Measurements from ENCODE around the gene STXBP5.

The STXBP5 gene

GRCh38 chr6:147209762-147210449 lies 5.7 kb downstream of the STXBP5 start:
- no peak for TF ChIP-seq GATA2 (IDR thresholded peaks at IDR 0.05; ENCODE audit: low read depth, low read length)

GRCh38 chr6:147211349-147211748 lies 7.1 kb downstream of the STXBP5 start:
- no peak for TF ChIP-seq GATA3 (IDR thresholded peaks at IDR 0.05; ENCODE audit: low read depth, low read length)
- TF ChIP-seq GATA2 (IDR thresholded peaks at IDR 0.05; ENCODE audit: low read depth, low read length), result no peak

- TF ChIP-seq GATA3 (IDR thresholded peaks at IDR 0.05; ENCODE audit: low read depth, low read length), result no peak
- no peak for TF ChIP-seq GATA2 (IDR thresholded peaks at IDR 0.05; ENCODE audit: low read depth, low read length)
These were observed 7.6 kb downstream of the STXBP5 start for GRCh38 chr6:147211831-147212230.

- no peak for TF ChIP-seq GATA2 (IDR thresholded peaks at IDR 0.05; ENCODE audit: low read depth, low read length)
- TF ChIP-seq GATA3 (IDR thresholded peaks at IDR 0.05; ENCODE audit: low read depth, low read length), result no peak
These were observed 8.4 kb downstream of the STXBP5 start for GRCh38 chr6:147212622-147213021.

- no peak for TF ChIP-seq GATA3 (IDR thresholded peaks at IDR 0.05; ENCODE audit: low read depth, low read length)
- TF ChIP-seq GATA2 (IDR thresholded peaks at IDR 0.05; ENCODE audit: low read depth, low read length), result no peak
These were observed 9.6 kb downstream of the STXBP5 start for GRCh38 chr6:147213772-147214171.

- TF ChIP-seq GATA3 (IDR thresholded peaks at IDR 0.05; ENCODE audit: low read depth, low read length), result no peak
- TF ChIP-seq GATA2 (IDR thresholded peaks at IDR 0.05; ENCODE audit: low read depth, low read length), result no peak
These were observed 10.3 kb downstream of the STXBP5 start for GRCh38 chr6:147214248-147215227.

GRCh38 chr6:147216915-147217314 lies 12.7 kb downstream of the STXBP5 start:
- TF ChIP-seq GATA2 (IDR thresholded peaks at IDR 0.05; ENCODE audit: low read depth, low read length) (no peak), GATA3 (IDR thresholded peaks at IDR 0.05; ENCODE audit: low read depth, low read length) (no peak)

- no peak for TF ChIP-seq GATA2 (IDR thresholded peaks at IDR 0.05; ENCODE audit: low read depth, low read length)
- TF ChIP-seq GATA3 (IDR thresholded peaks at IDR 0.05; ENCODE audit: low read depth, low read length), result no peak
These were observed 13.7 kb downstream of the STXBP5 start for GRCh38 chr6:147217840-147218404.

GRCh38 chr6:147218797-147219196 lies 14.6 kb downstream of the STXBP5 start:
- TF ChIP-seq GATA3 (IDR thresholded peaks at IDR 0.05; ENCODE audit: low read depth, low read length), result no peak

GRCh38 chr6:147219463-147219862 lies 15.2 kb downstream of the STXBP5 start:
- TF ChIP-seq GATA2 (IDR thresholded peaks at IDR 0.05; ENCODE audit: low read depth, low read length) (no peak), GATA3 (IDR thresholded peaks at IDR 0.05; ENCODE audit: low read depth, low read length) (no peak)

- TF ChIP-seq GATA2 (IDR thresholded peaks at IDR 0.05; ENCODE audit: low read depth, low read length), result no peak
- TF ChIP-seq GATA3 (IDR thresholded peaks at IDR 0.05; ENCODE audit: low read depth, low read length), result no peak
These were observed 16.1 kb downstream of the STXBP5 start for GRCh38 chr6:147220345-147220744.

GRCh38 chr6:147221739-147222138 lies 17.5 kb downstream of the STXBP5 start:
- TF ChIP-seq GATA2 (IDR thresholded peaks at IDR 0.05; ENCODE audit: low read depth, low read length) (no peak), GATA3 (IDR thresholded peaks at IDR 0.05; ENCODE audit: low read depth, low read length) (no peak)

- TF ChIP-seq GATA2 (IDR thresholded peaks at IDR 0.05; ENCODE audit: low read depth, low read length) (no peak), GATA3 (IDR thresholded peaks at IDR 0.05; ENCODE audit: low read depth, low read length) (no peak)
These were observed 18.1 kb downstream of the STXBP5 start for GRCh38 chr6:147222160-147222838.

- TF ChIP-seq GATA2 (IDR thresholded peaks at IDR 0.05; ENCODE audit: low read depth, low read length), result no peak
- TF ChIP-seq GATA3 (IDR thresholded peaks at IDR 0.05; ENCODE audit: low read depth, low read length), result no peak
These were observed 19.5 kb downstream of the STXBP5 start for GRCh38 chr6:147223736-147224135.
